Cardiac muscle cell (in vitro differentiated cells and primary cell): ENCODE measurements around the gene RAG1. TPM values are rescaled to one million over a fixed set of nuclear protein-coding genes. Genes with fewer than 3 reads are reported as not detected.
"Not testable (repeated sequence)": the region's sequence is repeated elsewhere in the genome, so short reads cannot be mapped to it uniquely, and the experiment has no call there.

Experiments
- DNase-seq, 2 donors: peaks; one replicate each; pipeline versions ENCODE4 v3.0.0 to v3.0.0-alpha.2; 2010 to 2017; ENCODE audit warnings: low read depth in 1 of 2, low spot score in 1 of 2
- H3K27ac ChIP-seq: fragments of 200-600 bp; sonication (generic); 2 replicates; pipeline ENCODE4 v1.5.1; 2016
- H3K27me3 ChIP-seq: fragments of 200-600 bp; sonication (generic); 2 replicates; pipeline ENCODE4 v1.6.0; 2016; ENCODE audit warnings: control low read depth
- H3K36me3 ChIP-seq: fragments of 200-600 bp; sonication (generic); 2 replicates; pipeline ENCODE4 v1.5.1; 2016; ENCODE audit warnings: control low read depth
- H3K4me1 ChIP-seq: fragments of 200-600 bp; sonication (generic); 2 replicates; pipeline ENCODE4 v1.8.1; 2017; ENCODE audit warnings: low read depth, mild to moderate bottlenecking, mixed run types
- H3K4me3 ChIP-seq: fragments of 200-600 bp; sonication (generic); 2 replicates; pipeline ENCODE4 v1.5.1; 2016; ENCODE audit warnings: mild to moderate bottlenecking
- H3K9me3 ChIP-seq: fragments of 200-600 bp; sonication (generic); 2 replicates; pipeline ENCODE4 v1.5.1; 2017; ENCODE audit warnings: low read depth, mild to moderate bottlenecking, control low read depth
- CTCF ChIP-seq: IDR thresholded peaks from 2 replicates; pipeline ENCODE4 v1.5.1; 2012; ENCODE audit warnings: low read depth, mild to moderate bottlenecking, low read length
- polyA plus RNA-seq: library from polyadenylated mRNA; unstranded; fragments of >200 nt; fragmentation: Nextera tagmentation; extraction: Ambion mirVana; gene quantifications from 2 replicates; pipeline ENCODE4 v1.2.1, GENCODE V29; 2016
- total RNA-seq: library from RNA; depleted of rRNA; stranded (reverse); fragments of >200 nt; gene quantifications from 2 replicates; pipeline ENCODE4 v1.2.3, GENCODE V29; 2016

Gene RAG1
- total and polyA plus RNA-seq, 2 experiments from 2014 or later = 0.66 TPM; not detected in 1

GRCh38 chr11:36550385-36551115 lies 17.3 kb upstream of the RAG1 start:
- Histone ChIP-seq H3K9me3 (no peaks in the 10 kb centered on the region), H3K4me3 (no peak overlapping the region), H3K27ac (no peak overlapping the region), H3K4me1 (no peaks in the 10 kb centered on the region), H3K36me3 (no peaks in the 10 kb centered on the region), H3K27me3 (no peaks in the 10 kb centered on the region)
- no peak for DNase-seq
- TF ChIP-seq CTCF = no peak

GRCh38 chr11:36557390-36557789 lies 10.4 kb upstream of the RAG1 start:
- H3K9me3 ChIP-seq, H3K4me3 ChIP-seq, DNase-seq, H3K36me3 ChIP-seq, H3K27ac ChIP-seq, H3K4me1 ChIP-seq, H3K27me3 ChIP-seq: not testable (repeated sequence)

GRCh38 chr11:36557991-36558390 lies 9.8 kb upstream of the RAG1 start:
- DNase-seq = no peak
- Histone ChIP-seq H3K4me3 (no peak overlapping the region), H3K9me3 (no peaks in the 10 kb centered on the region), H3K4me1 (no peaks in the 10 kb centered on the region), H3K27me3 (no peaks in the 10 kb centered on the region), H3K27ac (no peak overlapping the region), H3K36me3 (no peaks in the 10 kb centered on the region)
- no peak for TF ChIP-seq CTCF

- Histone ChIP-seq H3K36me3 (no peaks in the 10 kb centered on the region), H3K4me3 (no peak overlapping the region), H3K9me3 (no peaks in the 10 kb centered on the region), H3K27ac (no peak overlapping the region), H3K4me1 (no peaks in the 10 kb centered on the region), H3K27me3 (no peaks in the 10 kb centered on the region)
- no peak for TF ChIP-seq CTCF
- DNase-seq = no peak
Measured at GRCh38 chr11:36558571-36559413, 9.0 kb upstream of the RAG1 start.

- H3K27me3 ChIP-seq = peaks cover 6% of the 10 kb centered on the region
- TF ChIP-seq CTCF = peak; percentile 75
- peak overlapping the region; percentile 4 for H3K4me3 ChIP-seq
- no peaks in the 10 kb centered on the region for H3K36me3 ChIP-seq
- no peak overlapping the region for H3K27ac ChIP-seq
- DNase-seq = peak; percentile 75 to 79
- H3K4me1 ChIP-seq = peaks cover 3% of the 10 kb centered on the region
- no peaks in the 10 kb centered on the region for H3K9me3 ChIP-seq
Measured at GRCh38 chr11:36564376-36565030, 3.3 kb upstream of the RAG1 start.
